NCI-H446 treated with DMSO at 0.1 percent for 48 hours (cell line): ENCODE measurements around the gene IQCH.
"Not testable (repeated sequence)": the region's sequence is repeated elsewhere in the genome, so short reads cannot be mapped to it uniquely, and the experiment has no call there.

ENCODE experiments used
- DNase-seq: peaks from one replicate; lab custom pipeline; 2025; lab: John Stamatoyannopoulos, UW

IQCH gene

GRCh38 chr15:67358812-67359211, 104.2 kb downstream of the IQCH start:
- DNase-seq, result no peak

GRCh38 chr15:67359431-67360079, 105.0 kb downstream of the IQCH start:
- no peak for DNase-seq

GRCh38 chr15:67361100-67361499, 106.5 kb downstream of the IQCH start:
- DNase-seq, result no peak

GRCh38 chr15:67363712-67364111, 109.1 kb downstream of the IQCH start:
- DNase-seq, result not testable (repeated sequence)

GRCh38 chr15:67365994-67366393, 111.4 kb downstream of the IQCH start:
- DNase-seq, result no peak

GRCh38 chr15:67366904-67367303, 112.3 kb downstream of the IQCH start:
- DNase-seq, result no peak

- DNase-seq, result no peak
Measured at GRCh38 chr15:67369359-67369998, 114.9 kb downstream of the IQCH start.

GRCh38 chr15:67370206-67370954, 115.8 kb downstream of the IQCH start:
- DNase-seq, result no peak

- no peak for DNase-seq
Measured at GRCh38 chr15:67372543-67372942, 118.0 kb downstream of the IQCH start.

- no peak for DNase-seq
Measured at GRCh38 chr15:67372986-67373675, 118.5 kb downstream of the IQCH start.

- DNase-seq, result no peak
Measured at GRCh38 chr15:67373971-67374370, 119.4 kb downstream of the IQCH start.

GRCh38 chr15:67379530-67379929, 124.9 kb downstream of the IQCH start:
- no peak for DNase-seq

- DNase-seq, result no peak
Measured at GRCh38 chr15:67380921-67381320, 126.3 kb downstream of the IQCH start.

- no peak for DNase-seq
Measured at GRCh38 chr15:67381416-67382045, 126.9 kb downstream of the IQCH start.

GRCh38 chr15:67382723-67383122, 128.1 kb downstream of the IQCH start:
- no peak for DNase-seq

GRCh38 chr15:67383899-67384298, 129.3 kb downstream of the IQCH start:
- DNase-seq, result no peak

GRCh38 chr15:67384761-67385160, 130.2 kb downstream of the IQCH start:
- DNase-seq, result no peak

GRCh38 chr15:67385971-67386370, 131.4 kb downstream of the IQCH start:
- DNase-seq, result no peak

- no peak for DNase-seq
Measured at GRCh38 chr15:67386947-67387346, 132.4 kb downstream of the IQCH start.

- DNase-seq, result no peak
Measured at GRCh38 chr15:67389975-67390374, 135.4 kb downstream of the IQCH start.

- DNase-seq, result no peak
Measured at GRCh38 chr15:67394873-67395639, 140.5 kb downstream of the IQCH start.
